Measurements from ENCODE around the gene ADARB2. TPM values are rescaled to one million over a fixed set of nuclear protein-coding genes. Genes with fewer than 3 reads are reported as not detected.

The ADARB2 gene
- polyA plus RNA-seq, 3 donors = not detected

GRCh38 chr10:1183701-1184100 lies 553.6 kb downstream of the ADARB2 start:
- Mint-ChIP-seq H3K9me3 (peaks cover 0 to 2% (median 0%) of the 10 kb centered on the region in 7 donors), H3K27me3 (ENCODE audit: low read depth in 3 of 3) (peaks cover 2 to 4% (median 2%) of the 10 kb centered on the region in 3 donors), H3K36me3 (no peaks in the 10 kb centered on the region), H3K4me3 (no peak overlapping the region), H3K27ac (no peak overlapping the region), H3K4me1 (no peaks in the 10 kb centered on the region)
- H3K79me2 ChIP-seq (ENCODE audit: insufficient read depth, low read length) = no peaks in the 10 kb centered on the region
- no peak overlapping the region for H3K27ac ChIP-seq (ENCODE audit: low read depth in 1 of 2, low read length in 2 of 2)
- 75% methylated on average over 5 of the region's 12 CpGs for WGBS (ENCODE audit: insufficient coverage)
- no peaks in the 10 kb centered on the region for H3K9me3 ChIP-seq (replicated peaks in 1 of 2; ENCODE audit: control insufficient read depth in 1 of 2, insufficient read depth in 1 of 2, low read length in 2 of 2)
- no peaks in the 10 kb centered on the region for H4K20me1 ChIP-seq (ENCODE audit: insufficient read depth, low read length)
- TF ChIP-seq CTCF (IDR thresholded peaks at IDR 0.05) = no peak
- H3K4me3 ChIP-seq (replicated peaks in 1 of 3; ENCODE audit: low read depth in 2 of 3, low read length in 3 of 3) = no peak overlapping the region
- H3K36me3 ChIP-seq (replicated peaks in 1 of 2; ENCODE audit: control insufficient read depth in 1 of 2, insufficient read depth in 2 of 2, low read length in 2 of 2) = no peaks in the 10 kb centered on the region
- DNase-seq = no peak
- intact Hi-C loops (cut with micrococcal nuclease) = no loop called here
- no peak overlapping the region for H2AFZ ChIP-seq (ENCODE audit: insufficient read depth, low read depth, low read length, poor library complexity, severe bottlenecking)
- no peak overlapping the region for H3K4me2 ChIP-seq (replicated peaks; ENCODE audit: extremely low read depth, low read length, poor library complexity, severe bottlenecking)
- H3K9ac ChIP-seq (ENCODE audit: insufficient read depth, low read length, poor library complexity, severe bottlenecking) = no peak overlapping the region
- H3K4me1 ChIP-seq (ENCODE audit: control insufficient read depth in 1 of 2, insufficient read depth in 2 of 2, low read length in 2 of 2) = no peaks in the 10 kb centered on the region
- H3K27me3 ChIP-seq (ENCODE audit: control insufficient read depth in 2 of 2, insufficient read depth in 2 of 2, low read length in 2 of 2) = no peaks in the 10 kb centered on the region

GRCh38 chr10:1183033-1183396 lies 554.3 kb downstream of the ADARB2 start:
- peaks cover 0 to 2% (median 0%) of the 10 kb centered on the region in 7 donors for H3K9me3 Mint-ChIP-seq
- Histone ChIP-seq H3K27ac (ENCODE audit: low read depth in 1 of 2, low read length in 2 of 2) (no peak overlapping the region), H4K20me1 (ENCODE audit: insufficient read depth, low read length) (no peaks in the 10 kb centered on the region), H3K4me3 (replicated peaks in 1 of 3; ENCODE audit: low read depth in 2 of 3, low read length in 3 of 3) (no peak overlapping the region), H3K4me1 (ENCODE audit: control insufficient read depth in 1 of 2, insufficient read depth in 2 of 2, low read length in 2 of 2) (no peaks in the 10 kb centered on the region), H3K79me2 (ENCODE audit: insufficient read depth, low read length) (no peaks in the 10 kb centered on the region), H3K36me3 (replicated peaks in 1 of 2; ENCODE audit: control insufficient read depth in 1 of 2, insufficient read depth in 2 of 2, low read length in 2 of 2) (no peaks in the 10 kb centered on the region), H3K27me3 (ENCODE audit: control insufficient read depth in 2 of 2, insufficient read depth in 2 of 2, low read length in 2 of 2) (no peaks in the 10 kb centered on the region), H2AFZ (ENCODE audit: insufficient read depth, low read depth, low read length, poor library complexity, severe bottlenecking) (no peak overlapping the region), H3K9me3 (replicated peaks in 1 of 2; ENCODE audit: control insufficient read depth in 1 of 2, insufficient read depth in 1 of 2, low read length in 2 of 2) (no peaks in the 10 kb centered on the region), H3K9ac (ENCODE audit: insufficient read depth, low read length, poor library complexity, severe bottlenecking) (no peak overlapping the region), H3K4me2 (replicated peaks; ENCODE audit: extremely low read depth, low read length, poor library complexity, severe bottlenecking) (no peak overlapping the region)
- no peak overlapping the region for H3K4me3 Mint-ChIP-seq
- H3K27ac Mint-ChIP-seq = no peak overlapping the region
- H3K27me3 Mint-ChIP-seq (ENCODE audit: low read depth in 3 of 3) = peaks cover 2 to 4% (median 2%) of the 10 kb centered on the region in 3 donors
- TF ChIP-seq CTCF (IDR thresholded peaks at IDR 0.05) = no peak
- DNase-seq = no peak
- 92% methylated on average over 18 of the region's 18 CpGs for WGBS (ENCODE audit: insufficient coverage)
- intact Hi-C loops (cut with micrococcal nuclease) = no loop called here
- H3K4me1 Mint-ChIP-seq = no peaks in the 10 kb centered on the region
- H3K36me3 Mint-ChIP-seq = no peaks in the 10 kb centered on the region
